Activated CD8-positive, alpha-beta T cell treated with anti-CD3 and anti-CD28 coated beads, Interleukin-2, amount 10 ng/mL, durations not matched to agents 7 days and 5 days (primary cell): ENCODE results near the gene PRKAR1B. TPM values are rescaled to one million over a fixed set of nuclear protein-coding genes. Genes with fewer than 3 reads are reported as not detected.
"Not testable (repeated sequence)": the region's sequence is repeated elsewhere in the genome, so short reads cannot be mapped to it uniquely, and the experiment has no call there.

Experiments
- ATAC-seq: fragments of 150-1000 bp; cut with Tn5 transposase; one replicate; pipeline ENCODE4 v1.10.0; 2021; ENCODE audit warnings: moderate library complexity
- CTCF ChIA-PET: fragments of 350-600 bp; sonication (Branson Sonifier 250); formaldehyde crosslinking; loops from one replicate; lab custom pipeline; 2021; ENCODE audit warnings: antibody characterized with exemption; lab: Charles Lee
- POLR2A ChIA-PET: fragments of 350-600 bp; sonication (Branson Sonifier 250); formaldehyde crosslinking; loops from one replicate; lab custom pipeline; 2021; ENCODE audit warnings: antibody characterized with exemption; lab: Charles Lee
- DNase-seq: peaks from one replicate; pipeline ENCODE4 v3.0.0-alpha.2; 2020
- H3K27ac Mint-ChIP-seq: one replicate; pipeline ENCODE4 v1.8.0; 2021; ENCODE audit warnings: mild to moderate bottlenecking, mixed read lengths
- H3K27me3 Mint-ChIP-seq: one replicate; pipeline ENCODE4 v1.8.0; 2021; ENCODE audit warnings: low read depth, mixed read lengths
- H3K36me3 Mint-ChIP-seq: one replicate; pipeline ENCODE4 v1.8.0; 2021; ENCODE audit warnings: low read depth, mixed read lengths
- H3K4me1 Mint-ChIP-seq: one replicate; pipeline ENCODE4 v1.8.0; 2021; ENCODE audit warnings: low read depth, mixed read lengths
- H3K4me3 Mint-ChIP-seq: one replicate; pipeline ENCODE4 v1.8.0; 2021; ENCODE audit warnings: mild to moderate bottlenecking, mixed read lengths
- H3K9me3 Mint-ChIP-seq: one replicate; pipeline ENCODE4 v1.8.0; 2022; ENCODE audit warnings: mixed read lengths; ENCODE audit not compliant: insufficient read depth
- total RNA-seq, 2 experiments: library from RNA; stranded (reverse); gene quantifications; one replicate each; pipeline ENCODE4 v1.2.3, GENCODE V29; 2021

PRKAR1B gene
- total RNA-seq, 2 experiments from 2014 or later, result 56.5 to 58.2 TPM

- no peak overlapping the region for H3K27ac Mint-ChIP-seq
- H3K4me1 Mint-ChIP-seq, result no peaks in the 10 kb centered on the region
- ChIA-PET CTCF (no interaction called here), POLR2A (no interaction called here)
- no peak for ATAC-seq
- no peaks in the 10 kb centered on the region for H3K27me3 Mint-ChIP-seq
- H3K4me3 Mint-ChIP-seq, result no peak overlapping the region
- peaks cover 30% of the 10 kb centered on the region for H3K36me3 Mint-ChIP-seq
- H3K9me3 Mint-ChIP-seq, result no peaks in the 10 kb centered on the region
- no peak for DNase-seq
Observed at GRCh38 chr7:756231-756927, 29.3 kb upstream of the PRKAR1B start.

DNA sequence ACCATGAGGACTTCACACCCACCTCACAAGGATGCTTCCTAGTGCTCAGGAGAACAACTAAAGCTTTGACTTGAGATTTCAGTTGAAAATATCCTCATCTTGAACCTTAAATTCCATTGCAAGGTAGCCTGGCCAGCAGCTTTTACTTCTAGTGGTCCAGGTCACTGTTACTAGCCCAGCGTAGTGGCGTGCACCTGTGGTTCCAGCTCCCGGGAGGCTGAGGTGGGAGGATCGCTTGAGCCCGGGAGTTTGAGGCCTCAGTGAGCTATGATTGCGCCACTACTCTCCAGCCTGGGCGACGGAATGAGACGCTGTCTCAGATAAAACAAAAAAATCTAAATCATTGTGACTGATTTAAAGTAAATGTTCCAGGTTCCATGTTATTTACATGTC, 28.3 kb upstream of the PRKAR1B start:
- Mint-ChIP-seq H3K27me3 (no peaks in the 10 kb centered on the region), H3K27ac (no peak overlapping the region), H3K9me3 (no peaks in the 10 kb centered on the region), H3K36me3 (peaks cover 30% of the 10 kb centered on the region), H3K4me1 (no peaks in the 10 kb centered on the region), H3K4me3 (no peak overlapping the region)
- DNase-seq (no peak), ATAC-seq (no peak)
- POLR2A ChIA-PET, result no interaction called here
- CTCF ChIA-PET, result no interaction called here

- H3K9me3 Mint-ChIP-seq, result no peaks in the 10 kb centered on the region
- no peaks in the 10 kb centered on the region for H3K27me3 Mint-ChIP-seq
- H3K4me1 Mint-ChIP-seq, result no peaks in the 10 kb centered on the region
- ATAC-seq (no peak), DNase-seq (no peak)
- ChIA-PET CTCF (no interaction called here), POLR2A (no interaction called here)
- no peak overlapping the region for H3K27ac Mint-ChIP-seq
- no peak overlapping the region for H3K4me3 Mint-ChIP-seq
- H3K36me3 Mint-ChIP-seq, result peaks cover 30% of the 10 kb centered on the region
Observed at GRCh38 chr7:754531-755412, 27.7 kb upstream of the PRKAR1B start.

- ChIA-PET POLR2A (no interaction called here), CTCF (no interaction called here)
- Mint-ChIP-seq H3K9me3 (no peaks in the 10 kb centered on the region), H3K36me3 (peaks cover 26% of the 10 kb centered on the region), H3K27me3 (no peaks in the 10 kb centered on the region), H3K4me3 (no peak overlapping the region), H3K27ac (no peak overlapping the region), H3K4me1 (no peaks in the 10 kb centered on the region)
- ATAC-seq (no peak), DNase-seq (no peak)
Observed at GRCh38 chr7:753190-753589, 26.1 kb upstream of the PRKAR1B start.

DNA sequence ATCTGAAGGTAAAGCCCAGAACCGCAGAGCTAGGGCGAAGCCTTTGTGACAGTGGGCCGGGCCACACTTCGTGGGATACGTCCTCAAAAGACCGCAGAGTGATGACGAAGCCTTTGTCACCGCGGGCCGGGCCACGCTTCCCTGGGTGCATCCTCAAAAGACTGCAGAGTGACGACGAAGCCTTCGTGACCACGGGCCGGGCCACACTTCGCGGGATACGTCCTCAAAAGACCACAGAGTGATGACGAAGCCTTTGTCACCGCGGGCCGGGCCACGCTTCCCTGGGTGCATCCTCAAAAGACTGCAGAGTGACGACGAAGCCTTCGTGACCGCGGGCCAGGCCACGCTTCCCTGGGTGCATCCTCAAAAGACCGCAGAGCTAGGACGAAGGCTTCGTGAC, 25.2 kb upstream of the PRKAR1B start:
- DNase-seq, ATAC-seq, H3K27me3 Mint-ChIP-seq, CTCF ChIA-PET, H3K4me1 Mint-ChIP-seq, H3K9me3 Mint-ChIP-seq, H3K27ac Mint-ChIP-seq, POLR2A ChIA-PET, H3K4me3 Mint-ChIP-seq: not testable (repeated sequence)
- peaks cover 18% of the 10 kb centered on the region for H3K36me3 Mint-ChIP-seq

GRCh38 chr7:751826-752225, 24.7 kb upstream of the PRKAR1B start:
- ChIA-PET CTCF (no interaction called here), POLR2A (no interaction called here)
- Mint-ChIP-seq H3K9me3 (no peaks in the 10 kb centered on the region), H3K27me3 (no peaks in the 10 kb centered on the region), H3K36me3 (peaks cover 16% of the 10 kb centered on the region), H3K27ac (no peak overlapping the region), H3K4me3 (no peak overlapping the region), H3K4me1 (no peaks in the 10 kb centered on the region)
- ATAC-seq, result no peak
- DNase-seq, result no peak

- ChIA-PET POLR2A (no interaction called here), CTCF (no interaction called here)
- no peaks in the 10 kb centered on the region for H3K9me3 Mint-ChIP-seq
- ATAC-seq (no peak), DNase-seq (no peak)
- no peaks in the 10 kb centered on the region for H3K27me3 Mint-ChIP-seq
- H3K4me3 Mint-ChIP-seq, result no peak overlapping the region
- H3K36me3 Mint-ChIP-seq, result peaks cover 18% of the 10 kb centered on the region
- no peaks in the 10 kb centered on the region for H3K4me1 Mint-ChIP-seq
- no peak overlapping the region for H3K27ac Mint-ChIP-seq
Observed at GRCh38 chr7:750111-750905, 23.2 kb upstream of the PRKAR1B start.

GRCh38 chr7:749140-749551, 22.1 kb upstream of the PRKAR1B start:
- Mint-ChIP-seq H3K9me3 (no peaks in the 10 kb centered on the region), H3K27ac (no peak overlapping the region)
- CTCF ChIA-PET, result no interaction called here

GRCh38 chr7:748446-748845, 21.4 kb upstream of the PRKAR1B start:
- ChIA-PET POLR2A (no interaction called here), CTCF (no interaction called here)
- DNase-seq (no peak), ATAC-seq (no peak)
- no peak overlapping the region for H3K4me3 Mint-ChIP-seq
- no peak overlapping the region for H3K27ac Mint-ChIP-seq
- H3K36me3 Mint-ChIP-seq, result peaks cover 22% of the 10 kb centered on the region
- H3K4me1 Mint-ChIP-seq, result no peaks in the 10 kb centered on the region
- no peaks in the 10 kb centered on the region for H3K27me3 Mint-ChIP-seq
- H3K9me3 Mint-ChIP-seq, result no peaks in the 10 kb centered on the region

More at GRCh38 chr7:749140-749551, 22.1 kb upstream of the PRKAR1B start:
- Mint-ChIP-seq H3K4me1 (no peaks in the 10 kb centered on the region), H3K4me3 (no peak overlapping the region), H3K36me3 (peaks cover 22% of the 10 kb centered on the region), H3K27me3 (no peaks in the 10 kb centered on the region)
- no peak for DNase-seq
- POLR2A ChIA-PET, result no interaction called here
- ATAC-seq, result no peak

GRCh38 chr7:747186-747585, 20.1 kb upstream of the PRKAR1B start:
- ATAC-seq (no peak), DNase-seq (no peak)
- Mint-ChIP-seq H3K27me3 (no peaks in the 10 kb centered on the region), H3K4me1 (no peaks in the 10 kb centered on the region), H3K9me3 (no peaks in the 10 kb centered on the region), H3K36me3 (peaks cover 24% of the 10 kb centered on the region), H3K4me3 (no peak overlapping the region), H3K27ac (no peak overlapping the region)
- ChIA-PET CTCF (no interaction called here), POLR2A (no interaction called here)

GRCh38 chr7:746155-747061, 19.3 kb upstream of the PRKAR1B start:
- DNase-seq (no peak), ATAC-seq (no peak)
- no peak overlapping the region for H3K4me3 Mint-ChIP-seq
- H3K27me3 Mint-ChIP-seq, result no peaks in the 10 kb centered on the region
- H3K36me3 Mint-ChIP-seq, result peaks cover 24% of the 10 kb centered on the region
- POLR2A ChIA-PET, result no interaction called here
- CTCF ChIA-PET, result no interaction called here
- H3K4me1 Mint-ChIP-seq, result no peaks in the 10 kb centered on the region
- no peaks in the 10 kb centered on the region for H3K9me3 Mint-ChIP-seq
- no peak overlapping the region for H3K27ac Mint-ChIP-seq
